GM19438 (cell line): Measurements from ENCODE around the gene IRF2.

ENCODE experiments used
- ATAC-seq: cut with Tn5 transposase; IDR thresholded peaks from one replicate; pipeline ENCODE4 v1.9.1; 2021; ENCODE audit warnings: low read depth; ENCODE audit not compliant: unreplicated experiment

The IRF2 gene

GRCh38 chr4:184451726-184452125 lies 22.6 kb downstream of the IRF2 start:
- no peak for ATAC-seq

- ATAC-seq = no peak
These were observed 23.4 kb downstream of the IRF2 start for GRCh38 chr4:184450743-184451535.

GRCh38 chr4:184450045-184450444 lies 24.3 kb downstream of the IRF2 start:
- ATAC-seq = no peak

DNA sequence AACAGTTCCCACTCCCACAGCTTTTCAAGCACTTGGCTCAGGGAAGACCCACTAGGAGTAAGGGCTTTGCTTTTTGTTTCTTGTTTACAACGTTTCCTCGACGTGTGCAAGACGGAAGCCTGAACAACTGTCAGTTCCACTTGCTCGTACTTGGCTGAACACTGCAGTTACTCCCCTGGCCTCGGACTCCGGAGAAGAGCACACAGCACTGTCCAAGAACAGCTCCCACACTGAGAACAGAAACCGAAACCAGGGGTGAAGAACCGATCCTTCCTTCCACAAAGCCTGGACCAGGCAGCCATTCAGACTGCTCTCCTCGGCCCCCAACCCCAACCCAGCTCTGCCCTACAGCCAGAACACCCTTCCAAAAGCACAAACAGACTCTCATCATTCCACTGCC lies 25.5 kb downstream of the IRF2 start:
- ATAC-seq = peak; percentile 41

DNA sequence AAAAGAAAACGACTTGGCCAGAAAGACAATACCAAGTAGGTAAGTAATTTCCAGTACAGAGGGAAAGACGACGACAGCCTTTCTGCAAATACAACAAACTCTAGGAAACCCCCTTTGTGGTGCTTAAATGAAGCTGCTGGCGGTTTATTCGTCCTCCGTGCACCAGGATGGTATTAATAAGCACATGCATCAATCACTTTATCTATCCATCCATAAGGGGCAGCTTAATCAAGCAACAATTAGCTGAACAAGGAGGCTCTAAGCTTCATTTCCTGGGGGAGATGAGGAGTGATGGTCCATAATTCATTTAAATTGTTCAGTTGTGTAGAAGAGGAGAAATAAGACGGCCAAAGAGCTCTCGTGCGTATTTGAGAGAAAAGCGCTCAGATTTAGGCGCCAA lies 26.2 kb downstream of the IRF2 start:
- ATAC-seq = no peak

GRCh38 chr4:184447664-184448063 lies 26.7 kb downstream of the IRF2 start:
- ATAC-seq = no peak

- ATAC-seq = no peak
These were observed 28.2 kb downstream of the IRF2 start for GRCh38 chr4:184446132-184446658.

DNA sequence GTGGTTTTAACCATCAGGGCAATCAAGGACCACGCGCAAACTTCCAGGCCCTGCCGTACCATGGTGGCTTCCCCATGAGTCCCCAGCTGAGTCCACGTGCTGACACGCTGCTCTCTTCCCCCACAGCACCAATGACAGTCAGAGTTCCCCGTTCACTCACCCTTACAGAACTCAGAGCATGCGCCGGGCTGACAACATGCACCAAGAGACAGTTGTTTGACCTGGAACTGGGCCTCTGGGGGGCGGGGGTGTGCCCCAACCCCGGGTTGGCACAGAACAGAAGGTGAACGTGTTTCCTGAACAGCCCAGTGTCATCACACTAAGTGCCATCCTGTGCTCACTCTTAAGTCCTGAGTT lies 29.4 kb downstream of the IRF2 start:
- ATAC-seq = no peak

DNA sequence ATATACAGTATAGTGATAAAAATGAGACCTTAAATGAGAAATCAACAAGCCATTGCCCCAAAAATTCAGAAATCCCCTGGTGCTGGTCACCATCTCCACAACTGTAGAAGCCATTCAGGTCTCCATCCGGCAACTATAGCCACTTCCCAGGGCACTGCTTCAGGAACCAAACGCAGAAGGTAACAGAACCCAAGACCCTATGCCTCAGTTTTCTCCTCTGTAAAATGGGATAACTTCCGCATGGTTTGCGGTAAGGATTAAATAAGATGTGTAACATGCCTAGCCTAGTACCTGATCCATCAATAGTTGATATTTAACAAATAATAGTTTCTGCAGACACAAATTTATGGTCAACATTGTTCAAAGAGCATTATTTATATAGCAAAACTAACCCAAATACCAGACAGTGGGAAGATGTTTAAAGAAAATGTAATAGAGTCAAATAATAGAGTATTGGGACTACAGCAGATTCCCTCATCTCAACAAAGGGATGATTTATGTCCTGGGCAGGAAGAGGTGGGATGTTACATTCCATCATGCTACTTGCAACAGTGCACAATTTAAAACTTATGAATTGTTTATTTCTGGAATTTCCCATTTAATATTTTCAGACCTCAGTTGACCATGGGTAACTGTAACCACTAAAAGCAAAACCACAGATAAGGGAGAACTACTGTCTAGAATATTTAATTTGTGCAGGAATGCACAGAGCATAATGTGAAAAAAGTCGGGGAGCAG lies 30.0 kb downstream of the IRF2 start:
- no peak for ATAC-seq

- ATAC-seq = no peak
These were observed 31.0 kb downstream of the IRF2 start for GRCh38 chr4:184443318-184443717.

DNA sequence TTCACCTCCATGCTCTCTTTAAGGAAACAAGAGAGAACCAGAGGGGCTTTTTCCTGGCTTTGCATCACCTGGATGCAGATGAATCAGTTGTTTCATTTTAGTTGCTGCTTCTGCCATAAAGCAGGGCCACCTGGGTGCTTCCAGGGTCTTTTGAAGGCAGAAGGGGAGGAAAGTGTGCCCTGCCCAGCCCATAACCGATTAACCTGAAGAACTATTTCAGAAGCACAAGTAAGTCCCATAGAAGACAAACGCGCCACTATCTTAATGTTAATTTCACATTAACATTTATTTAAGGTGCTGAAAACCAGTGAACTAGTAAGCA lies 32.1 kb downstream of the IRF2 start:
- ATAC-seq = no peak

GRCh38 chr4:184441461-184442313 lies 32.7 kb downstream of the IRF2 start:
- ATAC-seq = no peak

- ATAC-seq = no peak
These were observed 33.6 kb downstream of the IRF2 start for GRCh38 chr4:184440595-184441358.

- no peak for ATAC-seq
These were observed 34.3 kb downstream of the IRF2 start for GRCh38 chr4:184439856-184440594.

GRCh38 chr4:184439386-184439785 lies 35.0 kb downstream of the IRF2 start:
- ATAC-seq = no peak

- ATAC-seq = no peak
These were observed 36.0 kb downstream of the IRF2 start for GRCh38 chr4:184438375-184438774.

DNA sequence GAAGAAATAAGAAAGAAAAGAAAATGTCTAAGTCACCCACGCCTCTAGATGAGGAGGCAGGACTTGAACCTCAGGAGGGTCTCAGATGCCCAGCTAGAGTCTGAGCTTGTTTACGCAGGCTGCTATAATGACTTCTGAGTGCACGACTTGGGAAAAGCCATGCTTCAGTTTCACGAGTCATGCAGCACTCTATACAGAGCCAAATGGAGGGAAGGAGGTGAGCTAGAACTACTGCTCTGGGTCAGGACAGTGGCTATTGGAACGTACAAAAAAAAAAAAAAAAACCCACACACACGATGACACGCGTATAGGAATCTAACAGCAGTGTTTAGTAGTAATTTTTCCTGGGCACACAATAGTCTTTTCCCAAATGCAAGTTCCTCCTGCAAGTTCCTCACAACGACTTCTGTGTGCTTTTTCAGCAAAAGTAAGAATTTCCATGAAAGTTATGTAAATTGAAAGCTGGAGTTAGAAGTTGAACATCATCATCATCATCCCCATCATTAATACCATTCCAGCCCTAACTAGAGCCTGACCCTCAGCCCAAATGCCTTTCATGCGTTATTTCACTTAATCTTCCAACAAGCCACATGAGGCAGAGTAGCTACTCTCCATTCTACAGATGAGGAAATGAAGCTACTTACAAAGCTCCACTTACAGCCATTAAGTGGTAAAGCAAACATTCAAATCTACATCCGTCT lies 36.6 kb downstream of the IRF2 start:
- peak; percentile 60 for ATAC-seq

- no peak for ATAC-seq
These were observed 39.8 kb downstream of the IRF2 start for GRCh38 chr4:184434501-184435066.

DNA sequence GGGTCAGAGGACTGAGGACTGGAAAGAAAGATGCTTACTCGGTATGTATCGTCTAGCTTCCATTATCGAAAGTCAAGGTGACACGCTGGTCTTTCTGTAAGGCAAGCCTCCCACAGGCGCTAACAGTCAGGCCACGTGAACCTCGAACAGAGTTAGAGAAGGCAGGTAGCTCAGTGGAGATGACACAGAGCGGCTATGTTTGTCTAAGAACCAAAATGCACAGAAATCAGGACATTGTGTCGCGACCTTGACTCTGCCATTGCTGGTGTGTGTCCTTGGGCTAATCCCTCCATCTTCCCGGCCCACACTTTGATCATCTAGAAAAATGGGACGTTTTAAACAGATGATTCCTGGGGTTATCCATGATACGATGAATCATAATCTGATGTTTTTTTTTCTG lies 40.3 kb downstream of the IRF2 start:
- no peak for ATAC-seq
